ENCODE data around the gene C16orf54. TPM values are rescaled to one million over a fixed set of nuclear protein-coding genes. Genes with fewer than 3 reads are reported as not detected.
"Not testable (repeated sequence)": the region's sequence is repeated elsewhere in the genome, so short reads cannot be mapped to it uniquely, and the experiment has no call there.

C16orf54 gene
- total RNA-seq, 6 experiments from 2014 or later: not detected

DNA sequence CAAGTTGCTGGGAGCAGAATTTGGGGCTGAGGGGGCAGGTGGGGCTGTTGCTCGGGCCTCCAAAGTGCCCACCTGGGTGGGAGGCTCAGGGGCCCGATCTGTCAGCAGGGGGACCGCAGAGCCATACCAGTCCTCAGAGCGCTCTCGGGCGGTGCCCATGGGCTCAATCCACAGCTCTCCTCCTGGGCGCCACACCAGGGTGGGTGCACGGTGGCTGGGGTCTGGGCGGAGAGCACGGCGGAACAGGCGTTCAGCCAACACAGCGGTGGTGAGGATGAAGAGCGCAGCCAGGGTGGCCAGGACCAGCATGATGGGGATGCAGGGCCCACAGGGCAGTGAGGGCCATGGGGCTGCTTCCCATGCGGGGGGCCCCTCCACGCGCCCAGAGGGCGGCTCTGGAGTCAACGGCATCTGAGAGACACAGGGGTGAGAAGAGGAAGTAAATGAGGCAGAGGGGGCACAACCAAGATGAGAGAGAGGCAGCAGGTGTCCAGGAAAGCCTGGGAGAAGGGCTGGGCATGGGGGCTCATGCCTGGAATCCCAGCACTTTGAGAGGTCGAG, 1.2 kb downstream of the C16orf54 start:
- TF ChIP-seq CTCF (IDR thresholded peaks at IDR 0.05): no peak
- Mint-ChIP-seq H3K4me1 (ENCODE audit: low read depth) (no peaks in the 10 kb centered on the region), H3K27ac (no peak overlapping the region), H3K4me3 (no peak overlapping the region), H3K27me3 (ENCODE audit: insufficient read depth) (peaks cover 29% of the 10 kb centered on the region), H3K9me3 (no peaks in the 10 kb centered on the region), H3K36me3 (ENCODE audit: low read depth) (no peaks in the 10 kb centered on the region)
- DNase-seq: no peak

- Mint-ChIP-seq H3K9me3 (no peaks in the 10 kb centered on the region), H3K4me3 (no peak overlapping the region), H3K27me3 (ENCODE audit: insufficient read depth) (peaks cover 31% of the 10 kb centered on the region), H3K36me3 (ENCODE audit: low read depth) (no peaks in the 10 kb centered on the region), H3K4me1 (ENCODE audit: low read depth) (no peaks in the 10 kb centered on the region), H3K27ac (no peak overlapping the region)
- DNase-seq: no peak
- TF ChIP-seq CTCF (IDR thresholded peaks at IDR 0.05): no peak
Measured at GRCh38 chr16:29743827-29744531, 1.8 kb downstream of the C16orf54 start.

DNA sequence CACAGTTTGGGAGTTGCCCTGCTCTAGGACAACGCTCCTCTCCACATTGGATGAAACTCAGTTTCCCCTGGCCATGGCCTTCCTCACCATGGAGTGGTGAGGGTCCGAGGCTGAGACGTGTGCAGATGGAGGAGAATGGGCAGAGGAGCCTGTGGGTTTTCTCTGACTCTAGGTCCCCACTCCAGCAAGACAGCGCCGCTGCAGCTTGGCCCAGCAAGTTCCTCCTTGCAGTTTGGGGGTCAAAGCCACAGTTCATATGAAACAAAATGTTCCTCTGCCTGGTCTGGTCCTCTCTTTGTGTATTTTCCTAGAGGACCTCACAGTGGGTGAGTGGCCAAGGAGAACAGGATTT, 2.3 kb downstream of the C16orf54 start:
- H3K4me1 Mint-ChIP-seq (ENCODE audit: low read depth): no peaks in the 10 kb centered on the region
- H3K36me3 Mint-ChIP-seq (ENCODE audit: low read depth): no peaks in the 10 kb centered on the region
- H3K9me3 Mint-ChIP-seq: no peaks in the 10 kb centered on the region

GRCh38 chr16:29742683-29743275, 3.0 kb downstream of the C16orf54 start:
- Mint-ChIP-seq H3K36me3 (ENCODE audit: low read depth) (no peaks in the 10 kb centered on the region), H3K27me3 (ENCODE audit: insufficient read depth) (peaks cover 35% of the 10 kb centered on the region), H3K4me3 (no peak overlapping the region), H3K9me3 (no peaks in the 10 kb centered on the region), H3K27ac (no peak overlapping the region), H3K4me1 (ENCODE audit: low read depth) (no peaks in the 10 kb centered on the region)
- DNase-seq: no peak
- no peak for TF ChIP-seq CTCF (IDR thresholded peaks at IDR 0.05)

More for the DNA sequence above, 2.3 kb downstream of the C16orf54 start:
- Mint-ChIP-seq H3K27ac (no peak overlapping the region), H3K4me3 (no peak overlapping the region), H3K27me3 (ENCODE audit: insufficient read depth) (peaks cover 31% of the 10 kb centered on the region)
- no peak for DNase-seq
- TF ChIP-seq CTCF (IDR thresholded peaks at IDR 0.05): no peak

DNA sequence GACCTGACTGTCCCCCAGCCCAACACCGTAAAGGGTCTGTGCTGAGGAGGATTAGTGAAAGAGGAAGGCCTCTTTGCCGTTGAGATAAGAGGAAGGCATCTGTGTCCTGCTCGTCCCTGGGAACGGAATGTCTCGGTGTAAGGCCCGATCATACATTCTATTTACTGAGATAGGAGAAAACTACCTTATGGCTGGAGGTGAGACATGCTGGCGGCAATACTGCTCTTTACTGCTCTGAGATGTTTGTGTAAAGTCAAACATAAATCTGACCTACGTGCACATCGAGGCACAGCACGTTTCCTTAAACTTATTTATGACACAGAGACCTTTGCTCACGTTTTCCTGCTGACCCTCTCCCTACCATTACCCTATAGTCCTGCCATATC, 5.2 kb downstream of the C16orf54 start:
- H3K27me3 Mint-ChIP-seq (ENCODE audit: insufficient read depth): peaks cover 38% of the 10 kb centered on the region
- not testable (repeated sequence) for H3K27ac Mint-ChIP-seq

GRCh38 chr16:29739927-29740629, 5.7 kb downstream of the C16orf54 start:
- not testable (repeated sequence) for H3K9me3 Mint-ChIP-seq; H3K36me3 Mint-ChIP-seq (ENCODE audit: low read depth); H3K27ac Mint-ChIP-seq; H3K4me1 Mint-ChIP-seq (ENCODE audit: low read depth); DNase-seq; H3K4me3 Mint-ChIP-seq
- H3K27me3 Mint-ChIP-seq (ENCODE audit: insufficient read depth): peaks cover 38% of the 10 kb centered on the region

More for the DNA sequence above, 5.2 kb downstream of the C16orf54 start:
- H3K36me3 Mint-ChIP-seq (ENCODE audit: low read depth); H3K9me3 Mint-ChIP-seq; DNase-seq; H3K4me3 Mint-ChIP-seq; H3K4me1 Mint-ChIP-seq (ENCODE audit: low read depth): not testable (repeated sequence)

Data from HFFc6 (cell line).